Neural cell (in vitro differentiated cells): ENCODE data around the gene SLC35E1. TPM values are rescaled to one million over a fixed set of nuclear protein-coding genes. Genes with fewer than 3 reads are reported as not detected.

Experiments used
- H2AFZ ChIP-seq: fragments of 200-600, 300-800 bp; sonication (generic), shearing (Covaris generic); 2 replicates; pipeline ENCODE4 v1.6.0; 2014; ENCODE audit warnings: low read depth, mild to moderate bottlenecking, antibody characterized with exemption, low read length, moderate library complexity
- H3F3A ChIP-seq: fragments of 200-600 bp; shearing (Covaris generic); 2 replicates; pipeline ENCODE4 v1.6.1; 2016; ENCODE audit warnings: mild to moderate bottlenecking, moderate library complexity, mixed read lengths, antibody characterized with exemption, low read length; ENCODE audit not compliant: insufficient read depth, poor library complexity, severe bottlenecking
- H3K27ac ChIP-seq: fragments of 200-600, 300-800 bp; sonication (generic), shearing (Covaris generic); 2 replicates; pipeline ENCODE4 v1.5.1; 2014; ENCODE audit warnings: mild to moderate bottlenecking, low read length, moderate library complexity
- H3K27me3 ChIP-seq: fragments of 300-800, 200-600 bp; sonication (generic), shearing (Covaris generic); 2 replicates; pipeline ENCODE4 v1.6.0; 2014; ENCODE audit warnings: mild to moderate bottlenecking, low read depth, low read length, moderate library complexity; ENCODE audit not compliant: insufficient read depth
- H3K36me3 ChIP-seq: fragments of 300-800, 200-600 bp; sonication (generic), shearing (Covaris generic); 2 replicates; pipeline ENCODE4 v1.5.1; 2014; ENCODE audit warnings: mild to moderate bottlenecking, antibody characterized with exemption, low read length, moderate library complexity; ENCODE audit not compliant: insufficient read depth
- H3K4me2 ChIP-seq: fragments of 300-800, 200-600 bp; sonication (generic), shearing (Covaris generic); 2 replicates; pipeline ENCODE4 v1.6.0; 2014; ENCODE audit warnings: mild to moderate bottlenecking, low read length
- H3K4me3 ChIP-seq: fragments of 300-800, 200-600 bp; sonication (generic), shearing (Covaris generic); 2 replicates; pipeline ENCODE4 v1.5.1; 2014; ENCODE audit warnings: mild to moderate bottlenecking, low read length, moderate library complexity
- H3K79me2 ChIP-seq: fragments of 200-600 bp; shearing (Covaris generic); replicated peaks from 2 replicates; pipeline ENCODE4 v1.6.0; 2014; ENCODE audit warnings: mild to moderate bottlenecking, low read length, moderate library complexity; ENCODE audit not compliant: insufficient read depth
- H3K9ac ChIP-seq: fragments of 300-800, 200-600 bp; sonication (generic), shearing (Covaris generic); 2 replicates; pipeline ENCODE4 v1.6.1; 2016; ENCODE audit warnings: mild to moderate bottlenecking, low read length, mixed read lengths
- H3K9me2 ChIP-seq: fragments of 200-600 bp; shearing (Covaris generic); 2 replicates; pipeline ENCODE4 v1.6.1; 2016; ENCODE audit warnings: mild to moderate bottlenecking, low read length, mixed read lengths; ENCODE audit not compliant: insufficient read depth
- H3K9me3 ChIP-seq: fragments of 200-600, 300-800 bp; sonication (generic), shearing (Covaris generic); 2 replicates; pipeline ENCODE4 v1.6.1; 2016; ENCODE audit warnings: mild to moderate bottlenecking, mixed run types, low read length, moderate library complexity, mixed read lengths
- H4K20me1 ChIP-seq: fragments of 200-600 bp; shearing (Covaris generic); 2 replicates; pipeline ENCODE4 v1.6.1; 2016; ENCODE audit warnings: mild to moderate bottlenecking, mixed run types; ENCODE audit not compliant: insufficient read depth
- CTCF ChIP-seq: fragments of 450-650 bp; IDR thresholded peaks from 2 replicates; pipeline ENCODE4 v1.5.1; 2014; ENCODE audit warnings: antibody characterized with exemption, mild to moderate bottlenecking, moderate library complexity; ENCODE audit not compliant: poor library complexity, severe bottlenecking
- EP300 ChIP-seq: fragments of 450-650 bp; conservative IDR thresholded peaks from 2 replicates; pipeline ENCODE4 v1.6.1; 2014; ENCODE audit warnings: antibody characterized with exemption, mild to moderate bottlenecking, moderate library complexity; ENCODE audit not compliant: poor library complexity, severe bottlenecking
- EZH2 ChIP-seq: fragments of 200-600, 300-800 bp; shearing (Covaris generic), sonication (generic); IDR thresholded peaks from 2 replicates; pipeline ENCODE4 v1.6.1; 2014; ENCODE audit warnings: antibody characterized with exemption, low read length, borderline replicate concordance, mild to moderate bottlenecking; ENCODE audit not compliant: insufficient read depth, poor library complexity, severe bottlenecking
- MXI1 ChIP-seq: fragments of 450-650 bp; conservative IDR thresholded peaks from 2 replicates; pipeline ENCODE4 v1.6.1; 2014; ENCODE audit warnings: antibody characterized with exemption, mild to moderate bottlenecking; ENCODE audit not compliant: poor library complexity, severe bottlenecking
- POLR2AphosphoS5 ChIP-seq: IDR thresholded peaks from 2 replicates; pipeline ENCODE4 v1.6.1; 2012
- RAD21 ChIP-seq: fragments of 450-650 bp; conservative IDR thresholded peaks from 2 replicates; pipeline ENCODE4 v1.6.1; 2014; ENCODE audit warnings: antibody characterized with exemption, mild to moderate bottlenecking, moderate library complexity
- REST ChIP-seq: IDR thresholded peaks from 2 replicates; pipeline ENCODE4 v1.6.1; 2012; ENCODE audit warnings: borderline replicate concordance
- SMC3 ChIP-seq: fragments of 450-650 bp; conservative IDR thresholded peaks from 2 replicates; pipeline ENCODE4 v1.6.1; 2014; ENCODE audit warnings: antibody characterized with exemption, mild to moderate bottlenecking, moderate library complexity; ENCODE audit not compliant: poor library complexity
- TAF1 ChIP-seq: IDR thresholded peaks from 2 replicates; pipeline ENCODE4 v1.6.1; 2012; ENCODE audit warnings: low read depth
- polyA plus RNA-seq: library from polyadenylated mRNA; depleted of rRNA; stranded (reverse); fragments of >200 nt; gene quantifications from 2 replicates; pipeline ENCODE4 v1.2.3, GENCODE V29; 2014

Gene SLC35E1
- polyA plus RNA-seq, 1 donor from 2014 or later, result 23.9 TPM

- H2AFZ ChIP-seq, result no peak overlapping the region
- H3K27ac ChIP-seq, result no peak overlapping the region
- no peak overlapping the region for H3K9ac ChIP-seq
- no peak overlapping the region for H3K4me2 ChIP-seq
- H3K36me3 ChIP-seq, result no peaks in the 10 kb centered on the region
- TF ChIP-seq EP300, result no peak
- no peak for TF ChIP-seq EZH2
- no peak for TF ChIP-seq CTCF
- no peak for TF ChIP-seq MXI1
- TF ChIP-seq RAD21, result no peak
- no peak for TF ChIP-seq SMC3
- TF ChIP-seq REST, result no peak
- TF ChIP-seq TAF1, result no peak
- TF ChIP-seq POLR2AphosphoS5, result no peak
- H3K9me2 ChIP-seq, result no peaks in the 10 kb centered on the region
- no peaks in the 10 kb centered on the region for H3K9me3 ChIP-seq
- H4K20me1 ChIP-seq, result no peaks in the 10 kb centered on the region
- no peaks in the 10 kb centered on the region for H3F3A ChIP-seq
- H3K27me3 ChIP-seq, result no peaks in the 10 kb centered on the region
- H3K79me2 ChIP-seq, result peaks cover 19% of the 10 kb centered on the region
- H3K4me3 ChIP-seq, result no peak overlapping the region
Observed at GRCh38 chr19:16596399-16596798, 24.2 kb upstream of the SLC35E1 start.

GRCh38 chr19:16595097-16595496 lies 22.9 kb upstream of the SLC35E1 start:
- Histone ChIP-seq H3K9ac (no peak overlapping the region), H3K4me3 (no peak overlapping the region), H3K9me3 (no peaks in the 10 kb centered on the region), H3K27ac (no peak overlapping the region), H3K27me3 (no peaks in the 10 kb centered on the region), H4K20me1 (no peaks in the 10 kb centered on the region), H2AFZ (no peak overlapping the region), H3K79me2 (peaks cover 27% of the 10 kb centered on the region), H3K4me2 (no peak overlapping the region), H3K36me3 (no peaks in the 10 kb centered on the region), H3F3A (no peaks in the 10 kb centered on the region), H3K9me2 (no peaks in the 10 kb centered on the region)
- TF ChIP-seq REST (no peak), TAF1 (no peak), MXI1 (no peak), POLR2AphosphoS5 (no peak), EP300 (no peak), EZH2 (no peak), RAD21 (no peak), SMC3 (no peak), CTCF (no peak)
